OCI-LY3 (cell line): ENCODE data around the gene NR5A2.

Source experiments
- H2AFZ ChIP-seq: fragments of 200-600, 300-600 bp; shearing (Covaris generic); 2 replicates; pipeline ENCODE4 v1.6.0; 2014; ENCODE audit warnings: antibody characterized with exemption, low read depth, low read length
- H3K27ac ChIP-seq: fragments of 200-600, 300-600 bp; sonication (generic); 2 replicates; pipeline ENCODE4 v1.5.1; 2014; ENCODE audit warnings: mild to moderate bottlenecking, low read length, moderate library complexity, mixed read lengths
- H3K27me3 ChIP-seq: fragments of 200-600, 300-600 bp; sonication (generic); 2 replicates; pipeline ENCODE4 v1.6.1; 2014; ENCODE audit warnings: low read depth, low read length, mixed read lengths
- H3K36me3 ChIP-seq: fragments of 200-600, 300-600 bp; sonication (generic); replicated peaks from 2 replicates; pipeline ENCODE3; 2014; ENCODE audit warnings: low read depth, low read length, mixed read lengths
- H3K4me1 ChIP-seq: fragments of 300-600, 200-600 bp; sonication (generic); 2 replicates; pipeline ENCODE4 v1.6.1; 2014; ENCODE audit warnings: low read length, mixed read lengths
- H3K4me2 ChIP-seq: fragments of 200-600, 300-600 bp; sonication (generic); 2 replicates; pipeline ENCODE4 v1.6.1; 2014; ENCODE audit warnings: low read length, mixed read lengths
- H3K4me3 ChIP-seq: fragments of 300-600, 200-600 bp; sonication (generic); 2 replicates; pipeline ENCODE4 v1.5.1; 2014; ENCODE audit warnings: antibody characterized with exemption, mild to moderate bottlenecking, low read length, moderate library complexity
- H3K79me2 ChIP-seq: fragments of 300-600, 200-600 bp; shearing (Covaris generic); 2 replicates; pipeline ENCODE4 v1.6.1; 2014; ENCODE audit warnings: mild to moderate bottlenecking, low read length, mixed read lengths
- H3K9ac ChIP-seq: fragments of 300-600, 200-600 bp; shearing (Covaris generic); 2 replicates; pipeline ENCODE4 v1.6.0; 2014; ENCODE audit warnings: mild to moderate bottlenecking, low read length, moderate library complexity
- H3K9me3 ChIP-seq: fragments of 200-600, 300-600 bp; shearing (Covaris generic); 2 replicates; pipeline ENCODE4 v1.6.1; 2014; ENCODE audit warnings: low read length, mixed read lengths; ENCODE audit not compliant: insufficient read depth
- H4K20me1 ChIP-seq: fragments of 200-600, 300-600 bp; sonication (generic); 2 replicates; pipeline ENCODE4 v1.6.1; 2016; ENCODE audit warnings: low read length, mixed read lengths; ENCODE audit not compliant: insufficient read depth
- CTCF ChIP-seq: fragments of 200-600, 300-600 bp; sonication (generic); IDR thresholded peaks from 2 replicates; pipeline ENCODE4 v1.5.1; 2014; ENCODE audit warnings: antibody characterized with exemption, low read length, low read depth
- EZH2phosphoT487 ChIP-seq: fragments of 200-600 bp; shearing (Covaris generic); IDR thresholded peaks from 2 replicates; pipeline ENCODE4 v1.6.1; 2018; ENCODE audit warnings: antibody characterized with exemption, mixed run types, low read depth

The NR5A2 gene

GRCh38 chr1:199982606-199983005 is 44.9 kb upstream of the NR5A2 start:
- Histone ChIP-seq H3K79me2 (no peaks in the 10 kb centered on the region), H3K27ac (no peak overlapping the region), H3K9me3 (no peaks in the 10 kb centered on the region), H4K20me1 (peaks cover 6% of the 10 kb centered on the region), H3K36me3 (no peaks in the 10 kb centered on the region), H3K9ac (no peak overlapping the region), H2AFZ (no peak overlapping the region), H3K4me2 (no peak overlapping the region), H3K4me1 (peaks cover 18% of the 10 kb centered on the region), H3K27me3 (peaks cover 48% of the 10 kb centered on the region), H3K4me3 (no peak overlapping the region)
- TF ChIP-seq EZH2phosphoT487 (no peak), CTCF (no peak)

- H3K9ac ChIP-seq: no peak overlapping the region
- peaks cover 6% of the 10 kb centered on the region for H4K20me1 ChIP-seq
- no peak overlapping the region for H3K4me2 ChIP-seq
- H3K79me2 ChIP-seq: no peaks in the 10 kb centered on the region
- no peaks in the 10 kb centered on the region for H3K36me3 ChIP-seq
- H3K27me3 ChIP-seq: peaks cover 44% of the 10 kb centered on the region
- H2AFZ ChIP-seq: no peak overlapping the region
- no peak overlapping the region for H3K4me3 ChIP-seq
- peaks cover 9% of the 10 kb centered on the region for H3K4me1 ChIP-seq
- TF ChIP-seq CTCF: no peak
- no peak for TF ChIP-seq EZH2phosphoT487
- no peak overlapping the region for H3K27ac ChIP-seq
- no peaks in the 10 kb centered on the region for H3K9me3 ChIP-seq
Measured at GRCh38 chr1:199983531-199983930, 44.0 kb upstream of the NR5A2 start.

- H3K4me1 ChIP-seq: no peaks in the 10 kb centered on the region
- no peak overlapping the region for H3K4me3 ChIP-seq
- H3K9ac ChIP-seq: no peak overlapping the region
- no peak overlapping the region for H3K27ac ChIP-seq
- H4K20me1 ChIP-seq: 0 out of 2 replicates have a peak, but pooled peaks cover 3% of the 10 kb centered on the region
- H3K9me3 ChIP-seq: no peaks in the 10 kb centered on the region
- H3K27me3 ChIP-seq: peaks cover 33% of the 10 kb centered on the region
- no peak overlapping the region for H3K4me2 ChIP-seq
- H2AFZ ChIP-seq: no peak overlapping the region
- TF ChIP-seq CTCF: no peak
- no peak for TF ChIP-seq EZH2phosphoT487
- H3K79me2 ChIP-seq: no peaks in the 10 kb centered on the region
- H3K36me3 ChIP-seq: no peaks in the 10 kb centered on the region
Measured at GRCh38 chr1:199995096-199995685, 32.3 kb upstream of the NR5A2 start.

- H3K4me1 ChIP-seq: no peaks in the 10 kb centered on the region
- H4K20me1 ChIP-seq: no peaks in the 10 kb centered on the region
- no peak overlapping the region for H3K4me3 ChIP-seq
- H3K9ac ChIP-seq: no peak overlapping the region
- no peaks in the 10 kb centered on the region for H3K36me3 ChIP-seq
- H3K27me3 ChIP-seq: 0 out of 2 replicates have a peak, but pooled peaks cover 9% of the 10 kb centered on the region
- no peaks in the 10 kb centered on the region for H3K9me3 ChIP-seq
- TF ChIP-seq EZH2phosphoT487: no peak
- TF ChIP-seq CTCF: no peak
- no peak overlapping the region for H2AFZ ChIP-seq
- H3K4me2 ChIP-seq: no peak overlapping the region
- no peak overlapping the region for H3K27ac ChIP-seq
- H3K79me2 ChIP-seq: no peaks in the 10 kb centered on the region
Measured at GRCh38 chr1:200005165-200005564, 22.3 kb upstream of the NR5A2 start.
